HG03175 (cell line): ENCODE data around the gene HSD17B1.

ENCODE experiments used
- ATAC-seq: cut with Tn5 transposase; IDR thresholded peaks from one replicate; pipeline ENCODE4 v1.9.1; 2021; ENCODE audit warnings: mild to moderate bottlenecking, moderate library complexity; ENCODE audit not compliant: unreplicated experiment

Gene HSD17B1

DNA sequence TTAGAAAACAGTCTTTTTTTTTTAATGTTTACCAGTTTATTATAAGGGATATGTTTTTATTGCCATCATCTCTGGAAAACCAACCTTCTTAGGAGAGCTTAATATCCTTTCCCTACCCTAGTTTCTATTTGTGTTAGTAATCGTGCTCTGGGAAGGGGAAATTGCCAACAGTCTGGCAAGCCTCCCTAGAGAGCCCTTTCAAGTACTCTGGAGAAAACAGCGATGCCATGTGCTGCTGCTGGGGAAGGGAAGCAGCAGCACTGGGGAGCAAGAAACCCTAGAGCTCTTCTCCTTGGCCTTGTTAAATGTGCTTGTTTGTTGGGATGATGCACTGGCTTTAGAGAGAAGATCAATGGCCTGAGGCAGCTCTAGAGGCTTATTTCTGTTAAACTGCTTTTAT, 46.2 kb downstream of the HSD17B1 start:
- no peak for ATAC-seq

- no peak for ATAC-seq
Observed at GRCh38 chr17:42603318-42603717, 50.6 kb downstream of the HSD17B1 start.
